NCI-H526 (cell line): Measurements from ENCODE around the gene SAA4.
"Not testable (repeated sequence)": the region's sequence is repeated elsewhere in the genome, so short reads cannot be mapped to it uniquely, and the experiment has no call there.

ENCODE experiments used
- DNase-seq, 2 experiments: peaks; one replicate each; lab custom pipeline; 2025; lab: John Stamatoyannopoulos, UW

SAA4 gene, protein sequence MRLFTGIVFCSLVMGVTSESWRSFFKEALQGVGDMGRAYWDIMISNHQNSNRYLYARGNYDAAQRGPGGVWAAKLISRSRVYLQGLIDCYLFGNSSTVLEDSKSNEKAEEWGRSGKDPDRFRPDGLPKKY

DNA sequence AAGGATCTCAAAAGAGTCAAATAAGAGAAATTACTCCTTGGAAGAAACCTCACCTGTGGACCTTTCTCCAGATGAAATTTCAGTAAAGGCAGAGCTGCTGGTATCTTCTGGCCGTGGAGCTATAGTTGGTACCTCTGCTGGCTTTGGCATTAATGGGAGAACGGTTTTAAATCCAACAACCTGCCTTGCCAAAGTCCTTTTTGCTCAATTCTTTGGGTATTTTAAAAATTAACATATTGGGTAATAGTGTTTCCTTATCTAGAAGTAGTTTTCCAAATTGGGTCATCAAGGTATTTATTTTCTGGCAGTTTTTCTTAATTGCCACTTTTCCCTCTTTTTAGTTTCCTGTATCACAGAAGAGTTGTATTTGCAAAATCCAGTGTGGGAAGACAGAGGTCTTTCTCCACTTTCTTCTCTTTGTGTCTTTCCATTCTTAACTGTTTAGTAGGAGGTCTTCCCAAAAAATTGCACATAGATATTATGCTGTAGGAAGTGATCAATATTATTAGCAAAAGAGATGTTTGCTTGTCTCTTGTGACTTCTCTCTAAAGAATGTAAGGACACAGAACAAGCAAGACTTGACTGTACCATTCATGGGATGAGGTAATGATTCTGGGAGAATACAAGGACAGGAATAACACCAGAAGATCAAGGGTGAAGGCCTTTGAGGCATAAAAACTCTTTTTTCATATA, at the start of gene SAA4:
Gene SAA4 (minus strand): TSS at position 139 of the 693 bp plus-strand sequence. CDS start 876 bp downstream, outside the sequence.
- DNase-seq = no peak

GRCh38 chr11:18285841-18286240, 49.2 kb upstream of the SAA4 start:
- DNase-seq = no peak

GRCh38 chr11:18282626-18283025, 46.0 kb upstream of the SAA4 start:
- no peak for DNase-seq

GRCh38 chr11:18280438-18281045, 43.9 kb upstream of the SAA4 start:
- no peak for DNase-seq

DNA sequence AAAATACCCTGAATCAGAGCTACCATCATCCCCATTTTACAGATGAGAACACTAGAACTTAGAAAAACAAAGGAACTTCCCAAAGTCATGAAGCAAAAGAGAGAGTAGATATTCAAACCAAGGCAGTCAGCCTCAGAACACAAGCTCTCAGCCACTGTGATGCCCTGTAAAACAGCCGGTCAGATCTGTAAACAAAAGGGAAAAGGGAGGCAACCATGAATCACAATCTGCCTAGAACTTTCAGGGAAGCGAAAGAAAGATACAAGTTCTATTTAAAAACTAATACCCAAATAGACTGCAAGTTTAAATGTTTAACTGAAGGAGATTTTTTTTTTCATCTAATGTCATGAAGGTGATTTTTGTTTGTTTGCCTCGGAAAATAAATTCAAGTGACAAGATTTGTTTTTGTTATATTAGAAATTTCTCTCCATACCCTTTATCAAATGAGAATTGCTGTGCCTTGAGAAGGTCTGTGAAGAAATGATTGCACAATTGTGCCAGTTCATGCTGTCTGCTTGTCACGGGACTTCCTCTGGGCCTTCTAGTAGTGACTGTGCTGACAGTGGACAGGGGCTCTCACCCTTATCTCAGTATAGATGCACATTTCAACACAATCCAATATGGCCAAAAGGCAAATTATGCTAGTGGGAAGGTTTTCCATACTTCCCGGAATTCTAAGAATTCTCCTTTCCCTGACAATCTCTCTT, 41.1 kb upstream of the SAA4 start:
- no peak for DNase-seq

- DNase-seq = no peak
Observed at GRCh38 chr11:18271206-18271605, 34.6 kb upstream of the SAA4 start.

GRCh38 chr11:18270102-18270501, 33.5 kb upstream of the SAA4 start:
- DNase-seq = no peak

- not testable (repeated sequence) for DNase-seq
Observed at GRCh38 chr11:18269252-18269651, 32.6 kb upstream of the SAA4 start.

DNA sequence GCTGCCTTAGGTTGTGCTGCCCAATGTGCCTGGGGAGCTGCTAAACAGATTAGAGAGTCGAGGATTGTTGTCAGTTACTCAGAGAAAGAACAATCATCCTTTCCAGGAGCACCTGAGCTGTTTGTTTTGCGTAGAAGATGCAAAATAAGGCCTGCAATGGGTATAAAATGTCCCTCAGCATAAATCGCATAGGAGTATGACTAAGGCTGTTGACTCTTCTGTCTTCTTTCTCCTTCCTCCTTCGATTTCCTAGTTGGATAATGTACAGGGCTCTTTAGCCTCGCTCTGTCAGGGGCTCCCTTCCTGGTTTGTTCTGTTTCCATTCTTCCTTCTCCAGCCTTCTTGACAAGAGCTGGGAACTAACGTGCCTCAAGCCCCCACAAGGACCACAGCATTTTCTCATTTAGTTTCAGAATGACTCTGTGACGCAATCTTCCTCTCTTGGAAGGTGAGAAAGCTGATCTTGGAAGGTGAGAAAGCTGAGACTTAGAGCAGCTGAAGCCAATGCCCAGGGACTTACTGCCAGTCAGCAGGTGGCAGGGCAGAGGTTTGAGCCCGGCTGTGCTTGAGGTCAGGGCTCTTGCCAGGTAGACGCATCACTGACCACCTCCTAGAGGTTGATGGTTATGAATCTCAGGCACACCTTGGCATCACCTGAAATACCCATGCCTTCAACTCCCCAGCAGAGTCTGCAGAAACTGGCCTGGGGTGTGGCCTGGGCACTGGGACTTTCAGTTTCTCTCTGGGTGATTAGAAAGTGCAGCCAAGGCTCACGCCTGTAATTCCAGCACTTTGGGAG, 30.9 kb upstream of the SAA4 start:
- DNase-seq = not testable (repeated sequence)

- no peak for DNase-seq
Observed at GRCh38 chr11:18265949-18266348, 29.3 kb upstream of the SAA4 start, which contains the start of gene SAA1. TSS of gene SAA1 (plus strand) at chr11:18266264. CDS start at chr11:18266888, 624 bp downstream.

DNA sequence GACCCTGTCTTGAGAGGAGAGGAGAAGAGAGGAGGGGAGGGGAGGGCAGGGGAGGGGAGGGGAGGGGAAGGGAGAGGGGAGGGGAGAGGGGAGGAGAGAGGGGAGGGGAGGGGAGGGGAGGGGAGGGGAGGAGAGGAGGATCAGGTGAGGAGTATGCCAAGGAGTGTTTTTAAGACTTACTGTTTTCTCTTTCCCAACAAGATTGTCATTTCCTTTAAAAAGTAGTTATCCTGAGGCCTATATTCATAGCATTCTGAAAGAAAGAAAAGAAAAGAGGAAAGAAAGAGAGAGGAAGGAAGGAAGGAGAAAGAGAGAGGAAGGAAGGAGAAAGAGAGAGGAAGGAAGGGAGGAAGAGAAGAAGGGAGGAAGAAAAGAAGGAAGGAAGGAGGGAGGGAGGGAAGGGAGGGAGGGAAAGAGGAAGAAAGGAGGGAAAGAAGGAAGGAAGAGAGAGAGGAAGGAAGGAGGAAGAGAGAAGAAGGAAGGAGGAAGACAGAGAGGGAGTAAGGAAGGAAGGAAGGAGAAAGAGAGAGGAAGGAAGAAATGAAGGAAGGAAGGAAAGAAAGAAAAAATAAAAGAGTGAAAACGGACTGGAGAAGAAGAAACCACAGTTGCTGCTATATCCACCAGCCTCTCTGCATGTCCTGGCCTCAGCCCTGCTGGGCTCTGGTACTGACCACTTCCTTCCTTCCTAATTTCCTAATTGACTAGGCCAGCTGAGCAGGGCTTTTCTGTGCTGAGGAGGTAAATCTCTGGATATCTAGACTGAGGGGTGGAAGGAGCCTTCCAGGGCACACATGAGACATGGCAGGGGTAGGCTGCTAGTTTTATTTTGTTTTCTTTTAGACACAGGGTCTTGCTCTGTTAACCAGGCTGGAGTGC, 28.3 kb upstream of the SAA4 start:
- DNase-seq = no peak

GRCh38 chr11:18264035-18264434, 27.4 kb upstream of the SAA4 start:
- no peak for DNase-seq

- not testable (repeated sequence) for DNase-seq
Observed at GRCh38 chr11:18262681-18263350, 26.2 kb upstream of the SAA4 start.

DNA sequence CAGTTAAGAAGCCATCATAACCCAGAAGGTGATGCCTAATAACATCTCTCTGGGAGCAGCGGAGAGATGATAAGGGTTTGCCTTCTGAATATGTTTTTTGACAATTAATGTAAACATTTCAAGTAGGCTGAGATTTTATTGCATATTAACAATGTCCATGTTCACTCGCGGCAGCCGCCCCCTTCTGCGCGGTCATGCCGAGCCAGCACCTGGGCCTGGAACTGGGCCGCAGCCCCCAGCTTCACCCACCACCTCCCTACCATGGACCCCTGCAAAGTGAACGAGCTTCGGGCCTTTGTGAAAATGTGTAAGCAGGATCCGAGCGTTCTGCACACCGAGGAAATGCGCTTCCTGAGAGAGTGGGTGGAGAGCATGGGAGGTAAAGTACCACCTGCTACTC, 25.1 kb upstream of the SAA4 start:
- DNase-seq = no peak

DNA sequence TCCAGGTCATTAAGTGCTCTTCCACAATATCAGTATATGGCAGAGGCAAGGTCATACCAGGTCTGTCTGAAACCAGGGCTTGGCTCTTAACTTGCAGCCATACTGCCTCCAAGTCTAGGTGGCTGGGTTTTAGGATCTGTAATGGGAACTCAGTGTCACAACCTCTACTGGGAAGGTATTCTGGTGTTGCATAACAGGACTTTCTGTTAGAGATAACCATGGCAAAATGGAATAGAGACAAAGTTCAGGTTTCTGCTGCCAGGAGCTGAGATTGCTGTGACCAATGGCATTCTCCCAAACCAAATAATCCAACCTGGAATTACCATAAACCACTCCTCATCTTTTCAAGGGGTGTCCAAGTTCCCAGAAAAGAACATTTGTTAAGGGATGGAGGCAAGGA, 22.7 kb upstream of the SAA4 start:
- no peak for DNase-seq

- DNase-seq = no peak
Observed at GRCh38 chr11:18254781-18255361, 18.3 kb upstream of the SAA4 start.

GRCh38 chr11:18253778-18254338, 17.3 kb upstream of the SAA4 start:
- no peak for DNase-seq

DNA sequence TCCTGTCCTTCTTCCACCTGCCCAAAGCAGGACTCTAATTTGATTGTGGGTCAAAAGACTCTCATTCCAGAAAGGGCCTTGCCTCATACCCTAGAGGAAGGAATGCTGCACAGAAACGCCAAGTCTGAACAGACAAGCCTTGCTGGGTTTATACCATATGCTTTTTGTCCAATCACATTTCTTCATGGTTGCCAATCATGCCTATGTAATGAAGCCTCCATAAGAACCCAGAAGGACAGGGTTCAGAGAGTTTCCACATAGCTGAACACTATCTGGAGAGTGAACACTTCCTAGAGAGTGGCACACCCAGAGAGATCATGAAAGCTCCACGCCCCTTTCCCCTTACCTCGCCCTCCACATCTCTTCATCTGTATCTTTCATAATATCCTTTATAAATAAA, 16.6 kb upstream of the SAA4 start:
- no peak for DNase-seq

- DNase-seq = no peak
Observed at GRCh38 chr11:18248561-18248960, 12.0 kb upstream of the SAA4 start, which contains the start of gene SAA2. TSS of gene SAA2 (minus strand) at chr11:18248668. CDS start at chr11:18248011, 657 bp downstream.

- not testable (repeated sequence) for DNase-seq
Observed at GRCh38 chr11:18247191-18247581, 10.6 kb upstream of the SAA4 start.
